GM12878 (cell line): ENCODE data around the gene UPK1B.

Experiments used
- ESRRA ChIP-seq: IDR thresholded peaks from 2 replicates; pipeline ENCODE4 v1.6.1; 2012; ENCODE audit warnings: mild to moderate bottlenecking, low read length, improper control_type of control experiment
- POLR2A ChIP-seq: IDR thresholded peaks from 2 replicates; pipeline ENCODE4 v1.6.1; 2011; ENCODE audit warnings: low read depth, mild to moderate bottlenecking, low read length
- SRF ChIP-seq, 2 experiments: IDR thresholded peaks; 2 replicates each; pipeline ENCODE4 v1.6.1; 2011; ENCODE audit warnings: low read depth in 2 of 2, low read length in 2 of 2, mild to moderate bottlenecking in 1 of 2, moderate library complexity in 1 of 2
- ZNF384 ChIP-seq: IDR thresholded peaks from 2 replicates; pipeline ENCODE4 v1.6.1; 2012; ENCODE audit warnings: low read depth, mild to moderate bottlenecking, low read length, improper control_type of control experiment, borderline replicate concordance
- TF ChIP-seq, protein P1 (sequence below): IDR thresholded peaks from 2 replicates; pipeline ENCODE4 v1.6.1; 2012; ENCODE audit warnings: low read depth, low read length, improper control_type of control experiment
- TF ChIP-seq, protein P2 (sequence below): fragments of 450-650 bp; IDR thresholded peaks from 2 replicates; pipeline ENCODE4 v1.6.1; 2014; ENCODE audit warnings: mild to moderate bottlenecking
- TF ChIP-seq, protein P3 (sequence below), 3 experiments: IDR thresholded peaks in 2 of 3; conservative IDR thresholded peaks in 1 of 3; 2 replicates each; pipeline ENCODE4 v1.5.1; 2011; ENCODE audit warnings: low read depth in 3 of 3, low read length in 3 of 3, mild to moderate bottlenecking in 3 of 3, control low read depth in 2 of 3, moderate library complexity in 2 of 3, inconsistent platforms in 1 of 3, mixed read lengths in 1 of 3; ENCODE audit not compliant: control insufficient read depth in 2 of 3, insufficient read depth in 1 of 3; ENCODE audit errors: extremely low read depth in 1 of 3

DNA sequence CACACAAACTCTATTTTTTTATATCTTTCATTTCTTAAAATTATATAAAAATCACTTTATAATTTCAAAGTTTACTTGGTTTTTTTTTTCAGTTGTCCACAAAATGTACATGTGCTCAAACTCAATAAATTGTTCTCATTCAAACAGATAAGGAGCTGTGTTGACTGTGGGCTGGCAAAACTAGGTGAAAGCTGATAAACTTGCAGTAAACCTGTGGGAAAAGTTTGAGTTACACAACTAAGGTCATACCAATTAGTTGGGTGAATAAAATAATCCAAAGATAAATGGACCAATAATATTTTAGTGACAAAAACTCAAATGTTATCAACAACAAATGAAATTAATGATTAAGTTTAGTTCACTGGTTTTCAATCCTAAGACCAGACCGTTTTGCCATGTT is 12.6 kb upstream of the UPK1B start:
- TF ChIP-seq POLR2A (no peak), SRF (IDR thresholded peaks at IDR 0.05; ENCODE audit: low read depth in 2 of 2, low read length in 2 of 2) (no peak), ESRRA (no peak), ZNF384 (no peak)
- TF ChIP-seq, protein P1, sequence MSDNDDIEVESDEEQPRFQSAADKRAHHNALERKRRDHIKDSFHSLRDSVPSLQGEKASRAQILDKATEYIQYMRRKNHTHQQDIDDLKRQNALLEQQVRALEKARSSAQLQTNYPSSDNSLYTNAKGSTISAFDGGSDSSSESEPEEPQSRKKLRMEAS = no peak
- TF ChIP-seq, protein P2, sequence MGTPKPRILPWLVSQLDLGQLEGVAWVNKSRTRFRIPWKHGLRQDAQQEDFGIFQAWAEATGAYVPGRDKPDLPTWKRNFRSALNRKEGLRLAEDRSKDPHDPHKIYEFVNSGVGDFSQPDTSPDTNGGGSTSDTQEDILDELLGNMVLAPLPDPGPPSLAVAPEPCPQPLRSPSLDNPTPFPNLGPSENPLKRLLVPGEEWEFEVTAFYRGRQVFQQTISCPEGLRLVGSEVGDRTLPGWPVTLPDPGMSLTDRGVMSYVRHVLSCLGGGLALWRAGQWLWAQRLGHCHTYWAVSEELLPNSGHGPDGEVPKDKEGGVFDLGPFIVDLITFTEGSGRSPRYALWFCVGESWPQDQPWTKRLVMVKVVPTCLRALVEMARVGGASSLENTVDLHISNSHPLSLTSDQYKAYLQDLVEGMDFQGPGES = no peak
- TF ChIP-seq, protein P3, sequence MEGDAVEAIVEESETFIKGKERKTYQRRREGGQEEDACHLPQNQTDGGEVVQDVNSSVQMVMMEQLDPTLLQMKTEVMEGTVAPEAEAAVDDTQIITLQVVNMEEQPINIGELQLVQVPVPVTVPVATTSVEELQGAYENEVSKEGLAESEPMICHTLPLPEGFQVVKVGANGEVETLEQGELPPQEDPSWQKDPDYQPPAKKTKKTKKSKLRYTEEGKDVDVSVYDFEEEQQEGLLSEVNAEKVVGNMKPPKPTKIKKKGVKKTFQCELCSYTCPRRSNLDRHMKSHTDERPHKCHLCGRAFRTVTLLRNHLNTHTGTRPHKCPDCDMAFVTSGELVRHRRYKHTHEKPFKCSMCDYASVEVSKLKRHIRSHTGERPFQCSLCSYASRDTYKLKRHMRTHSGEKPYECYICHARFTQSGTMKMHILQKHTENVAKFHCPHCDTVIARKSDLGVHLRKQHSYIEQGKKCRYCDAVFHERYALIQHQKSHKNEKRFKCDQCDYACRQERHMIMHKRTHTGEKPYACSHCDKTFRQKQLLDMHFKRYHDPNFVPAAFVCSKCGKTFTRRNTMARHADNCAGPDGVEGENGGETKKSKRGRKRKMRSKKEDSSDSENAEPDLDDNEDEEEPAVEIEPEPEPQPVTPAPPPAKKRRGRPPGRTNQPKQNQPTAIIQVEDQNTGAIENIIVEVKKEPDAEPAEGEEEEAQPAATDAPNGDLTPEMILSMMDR (IDR thresholded peaks at IDR 0.05 in 2 of 3, conservative IDR thresholded peaks at IDR 0.05 in 1 of 3; ENCODE audit: control insufficient read depth in 2 of 3, extremely low read depth in 1 of 3, insufficient read depth in 1 of 3, low read depth in 3 of 3, low read length in 3 of 3) = no peak
